Vagina (tissue), 2 donors: Measurements from ENCODE around the gene FOXN3. TPM values are rescaled to one million over a fixed set of nuclear protein-coding genes. Genes with fewer than 3 reads are reported as not detected.

ENCODE experiments used
- DNase-seq, 2 donors: peaks; one replicate each; pipeline ENCODE4 v3.0.0-alpha.2; 2017; ENCODE audit errors: extremely low spot score in 2 of 2
- H3K27ac ChIP-seq: fragments of 200-600 bp; sonication (generic); one replicate; pipeline ENCODE4 v1.5.1; 2019
- H3K27me3 ChIP-seq: fragments of 200-600 bp; sonication (generic); one replicate; pipeline ENCODE4 v1.5.1; 2019
- H3K36me3 ChIP-seq, 2 donors: fragments of 200-600 bp; sonication (generic); one replicate each; pipeline ENCODE4 v1.5.1; 2017 to 2019
- H3K4me1 ChIP-seq: fragments of 200-600 bp; sonication (generic); one replicate; pipeline ENCODE4 v1.5.1; 2019
- H3K4me3 ChIP-seq, 2 donors: fragments of 200-600 bp; sonication (generic); 1 replicate in 1 of 2; 2 replicates in 1 of 2; pipeline ENCODE4 v1.5.1; 2016 to 2019
- H3K9me3 ChIP-seq: fragments of 200-600 bp; sonication (generic); one replicate; pipeline ENCODE4 v1.5.1; 2019
- POLR2A ChIP-seq, 2 donors: fragments of 450-650 bp; IDR thresholded peaks; one replicate each; pipeline ENCODE4 v1.6.1; 2017; ENCODE audit warnings: antibody characterized with exemption in 2 of 2, mild to moderate bottlenecking in 2 of 2, moderate library complexity in 2 of 2
- POLR2AphosphoS5 ChIP-seq, 2 donors: sonication (generic); formaldehyde crosslinking; IDR thresholded peaks; one replicate each; pipeline ENCODE4 v1.9.0; 2017; ENCODE audit warnings: antibody characterized with exemption in 2 of 2, mild to moderate bottlenecking in 2 of 2, low read depth in 1 of 2; ENCODE audit not compliant: insufficient read depth in 1 of 2
- intact Hi-C: fragments of 100-400 bp; cut with DNase I; formaldehyde crosslinking; loops from one replicate; pipeline ENCODE4 v1.15.1; 2023
- total RNA-seq: library from RNA; depleted of rRNA; stranded (reverse); fragments of >200 nt; gene quantifications from one replicate; pipeline ENCODE4 v1.2.3, GENCODE V29; 2016
- TF ChIP-seq, protein P1 (sequence below), 3 experiments: fragments of 450-650 bp in 2 of 3; fragments of 200-600 bp in 1 of 3; sonication (generic) in 1 of 3; IDR thresholded peaks; one replicate each; pipeline ENCODE4 v1.5.1; 2017 to 2019; ENCODE audit warnings: antibody characterized with exemption in 3 of 3, mild to moderate bottlenecking in 2 of 3, moderate library complexity in 2 of 3

The FOXN3 gene
- total RNA-seq, 1 donor from 2014 or later = 111 TPM

GRCh38 chr14:89317051-89317691, 99.9 kb downstream of the FOXN3 start:
- intact Hi-C loops = no loop called here
- Histone ChIP-seq H3K4me3 (no peak overlapping the region), H3K4me1 (peaks cover 5% of the 10 kb centered on the region), H3K9me3 (no peaks in the 10 kb centered on the region), H3K36me3 (no peaks in the 10 kb centered on the region), H3K27ac (no peak overlapping the region), H3K27me3 (no peaks in the 10 kb centered on the region)
- no peak for DNase-seq
- TF ChIP-seq POLR2A (IDR thresholded peaks at IDR 0.05) (no peak), POLR2AphosphoS5 (IDR thresholded peaks at IDR 0.05; ENCODE audit: insufficient read depth in 1 of 2, low read depth in 1 of 2) (no peak)
- TF ChIP-seq, protein P1, sequence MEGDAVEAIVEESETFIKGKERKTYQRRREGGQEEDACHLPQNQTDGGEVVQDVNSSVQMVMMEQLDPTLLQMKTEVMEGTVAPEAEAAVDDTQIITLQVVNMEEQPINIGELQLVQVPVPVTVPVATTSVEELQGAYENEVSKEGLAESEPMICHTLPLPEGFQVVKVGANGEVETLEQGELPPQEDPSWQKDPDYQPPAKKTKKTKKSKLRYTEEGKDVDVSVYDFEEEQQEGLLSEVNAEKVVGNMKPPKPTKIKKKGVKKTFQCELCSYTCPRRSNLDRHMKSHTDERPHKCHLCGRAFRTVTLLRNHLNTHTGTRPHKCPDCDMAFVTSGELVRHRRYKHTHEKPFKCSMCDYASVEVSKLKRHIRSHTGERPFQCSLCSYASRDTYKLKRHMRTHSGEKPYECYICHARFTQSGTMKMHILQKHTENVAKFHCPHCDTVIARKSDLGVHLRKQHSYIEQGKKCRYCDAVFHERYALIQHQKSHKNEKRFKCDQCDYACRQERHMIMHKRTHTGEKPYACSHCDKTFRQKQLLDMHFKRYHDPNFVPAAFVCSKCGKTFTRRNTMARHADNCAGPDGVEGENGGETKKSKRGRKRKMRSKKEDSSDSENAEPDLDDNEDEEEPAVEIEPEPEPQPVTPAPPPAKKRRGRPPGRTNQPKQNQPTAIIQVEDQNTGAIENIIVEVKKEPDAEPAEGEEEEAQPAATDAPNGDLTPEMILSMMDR (IDR thresholded peaks at IDR 0.05) = no peak

DNA sequence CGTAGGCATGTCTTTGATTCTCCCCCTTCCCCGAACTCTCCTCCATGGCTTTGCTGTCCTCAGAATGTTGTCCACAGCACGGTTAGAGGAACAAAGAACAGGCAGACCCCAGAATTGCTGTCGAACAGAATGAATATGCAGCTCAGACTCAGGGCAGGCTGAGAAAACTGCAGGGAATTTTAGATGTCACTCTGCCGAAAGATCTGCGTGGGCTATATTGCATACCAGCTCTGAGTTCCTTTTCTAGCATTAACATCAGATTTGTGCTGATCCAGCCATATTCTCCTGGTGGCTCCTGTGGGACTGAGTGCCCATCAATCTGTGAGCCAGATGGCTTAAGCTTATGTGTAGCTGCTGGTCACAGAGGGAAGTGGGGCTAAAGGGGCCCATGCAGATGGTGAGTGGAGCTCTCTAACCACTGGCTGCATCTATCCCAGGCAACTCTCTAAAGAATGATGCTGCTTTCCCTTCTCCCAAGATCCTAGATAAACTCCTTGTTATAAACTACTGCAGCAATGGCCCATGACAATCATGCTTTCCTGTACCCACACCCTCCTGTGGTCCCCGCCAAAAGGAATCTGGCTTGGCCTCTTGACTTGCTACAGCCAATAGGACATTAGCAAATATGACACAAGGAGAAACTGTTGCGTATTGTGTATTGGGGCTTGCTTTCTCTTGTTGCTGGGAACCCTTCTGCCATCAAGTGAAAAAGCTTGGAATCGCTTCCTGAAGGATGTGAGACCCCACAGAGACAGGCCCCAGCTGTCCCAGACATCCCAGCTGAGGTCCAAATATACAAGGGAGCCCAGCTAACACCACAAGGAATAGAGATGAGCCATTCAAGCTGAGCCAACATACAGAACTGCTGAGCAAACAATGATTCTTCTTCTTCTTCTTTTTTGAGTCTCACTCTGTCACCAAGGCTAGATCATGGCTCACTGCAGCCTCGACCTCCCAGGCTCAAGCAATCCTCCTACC, 101.3 kb downstream of the FOXN3 start:
- Histone ChIP-seq H3K4me1 (no peaks in the 10 kb centered on the region), H3K27me3 (no peaks in the 10 kb centered on the region), H3K36me3 (no peaks in the 10 kb centered on the region), H3K9me3 (no peaks in the 10 kb centered on the region), H3K27ac (no peak overlapping the region), H3K4me3 (no peak overlapping the region)
- no peak for DNase-seq
- no peak for TF ChIP-seq POLR2A (IDR thresholded peaks at IDR 0.05)
- intact Hi-C loops = no loop called here

DNA sequence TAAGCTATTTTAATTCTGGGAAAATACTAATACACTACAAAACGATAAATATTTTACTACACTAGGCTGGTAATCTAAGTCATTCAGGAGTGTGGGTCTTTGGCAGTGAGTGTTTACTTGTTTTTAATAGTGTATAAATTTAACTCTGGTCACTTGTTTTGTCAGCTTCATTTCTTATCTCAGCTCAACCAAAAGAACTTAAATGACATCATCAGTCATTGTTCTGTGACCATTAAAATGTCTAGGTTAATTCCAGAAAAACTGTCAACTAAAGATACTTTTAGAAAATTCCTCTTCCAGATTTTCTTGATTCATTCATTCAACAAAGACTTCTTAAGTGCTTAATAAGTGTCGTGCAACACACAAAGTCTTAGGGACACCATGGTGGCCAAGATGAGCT, 102.8 kb downstream of the FOXN3 start:
- intact Hi-C loops = no loop called here
- TF ChIP-seq POLR2A (IDR thresholded peaks at IDR 0.05) = no peak
- no peak for DNase-seq
- Histone ChIP-seq H3K4me3 (no peak overlapping the region), H3K4me1 (peaks cover 6% of the 10 kb centered on the region), H3K27ac (no peak overlapping the region), H3K27me3 (no peaks in the 10 kb centered on the region), H3K9me3 (no peaks in the 10 kb centered on the region), H3K36me3 (no peaks in the 10 kb centered on the region)

DNA sequence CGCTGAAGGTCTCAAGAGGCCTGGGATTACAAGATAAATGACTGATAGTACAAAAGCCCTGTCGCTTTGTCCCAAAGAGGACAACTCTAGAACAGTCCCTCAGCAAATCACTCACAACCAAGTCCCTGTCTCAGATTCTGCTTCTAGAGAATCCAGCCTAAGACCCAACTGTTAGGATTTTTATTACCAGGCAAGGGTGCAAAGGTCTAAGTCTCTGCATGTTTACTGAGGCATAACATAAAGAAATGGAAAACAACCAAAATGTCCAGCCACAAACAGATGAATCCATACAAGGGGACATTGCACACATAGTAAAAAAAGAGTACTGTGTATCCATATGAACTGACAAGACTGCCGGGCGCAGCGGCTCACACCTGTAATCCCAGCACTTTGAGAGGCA, 104.1 kb downstream of the FOXN3 start:
- no peaks in the 10 kb centered on the region for H3K9me3 ChIP-seq
- intact Hi-C loops = no loop called here
- H3K4me3 ChIP-seq = no peak overlapping the region
- H3K36me3 ChIP-seq = no peaks in the 10 kb centered on the region
- H3K27me3 ChIP-seq = no peaks in the 10 kb centered on the region
- no peak for DNase-seq
- no peak overlapping the region for H3K27ac ChIP-seq
- TF ChIP-seq, protein P1 (IDR thresholded peaks at IDR 0.05) = no peak
- TF ChIP-seq POLR2A (IDR thresholded peaks at IDR 0.05) = no peak
- no peak for TF ChIP-seq POLR2AphosphoS5 (IDR thresholded peaks at IDR 0.05; ENCODE audit: insufficient read depth in 1 of 2, low read depth in 1 of 2)
- H3K4me1 ChIP-seq = peaks cover 18% of the 10 kb centered on the region

DNA sequence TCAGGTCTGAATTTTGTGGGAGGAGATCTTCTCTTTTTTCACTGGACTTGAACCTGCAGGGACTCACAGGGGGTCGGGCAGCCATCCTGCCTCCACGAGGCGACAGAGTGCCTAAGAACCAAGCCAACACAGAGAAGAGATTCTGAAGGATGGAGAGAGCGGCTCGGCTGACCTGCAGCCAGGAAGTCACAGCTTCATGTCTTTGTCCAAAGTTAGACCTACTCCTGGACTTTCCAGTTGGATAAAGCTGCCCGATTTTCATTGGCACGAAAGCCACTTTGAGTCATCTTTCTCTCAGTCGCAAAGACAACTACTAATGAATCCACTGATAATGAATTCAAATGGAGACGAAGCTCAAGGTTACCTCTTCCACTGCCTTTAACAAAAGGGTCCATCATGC, 106.8 kb downstream of the FOXN3 start:
- intact Hi-C loops = no loop called here
- no peaks in the 10 kb centered on the region for H3K9me3 ChIP-seq
- no peaks in the 10 kb centered on the region for H3K27me3 ChIP-seq
- DNase-seq = no peak
- no peaks in the 10 kb centered on the region for H3K36me3 ChIP-seq
- H3K27ac ChIP-seq = no peak overlapping the region
- no peak overlapping the region for H3K4me3 ChIP-seq
- H3K4me1 ChIP-seq = peaks cover 31% of the 10 kb centered on the region
- no peak for TF ChIP-seq POLR2A (IDR thresholded peaks at IDR 0.05)
- TF ChIP-seq, protein P1 (IDR thresholded peaks at IDR 0.05) = no peak

DNA sequence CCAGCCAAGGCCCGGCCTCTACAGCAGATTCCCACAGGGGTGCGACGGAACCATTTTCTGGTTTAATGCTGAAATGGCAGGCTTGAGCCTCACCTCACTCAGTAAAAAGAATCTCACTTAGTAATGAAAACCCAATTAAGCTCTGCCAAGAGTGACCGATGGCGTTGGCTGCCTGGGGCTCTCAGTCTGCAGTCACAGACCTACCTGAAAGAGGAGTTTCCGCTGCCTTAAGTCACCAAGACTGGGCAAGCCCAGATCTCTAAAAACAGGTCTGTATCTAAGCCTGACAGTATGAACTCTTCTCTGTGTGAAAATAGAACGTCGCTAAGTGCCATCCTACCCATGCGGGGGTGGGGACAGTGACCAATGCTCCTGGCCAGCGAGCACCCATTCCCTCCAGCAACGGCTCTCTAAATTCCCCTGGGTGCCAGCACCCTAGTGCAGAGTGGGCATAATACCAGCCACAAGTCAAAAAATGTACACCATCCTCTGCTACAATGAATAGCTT, 107.3 kb downstream of the FOXN3 start:
- Histone ChIP-seq H3K27me3 (no peaks in the 10 kb centered on the region), H3K27ac (no peak overlapping the region), H3K4me1 (peaks cover 36% of the 10 kb centered on the region), H3K9me3 (no peaks in the 10 kb centered on the region), H3K4me3 (no peak overlapping the region), H3K36me3 (no peaks in the 10 kb centered on the region)
- DNase-seq = no peak
- TF ChIP-seq, protein P1 (IDR thresholded peaks at IDR 0.05) = no peak
- TF ChIP-seq POLR2A (IDR thresholded peaks at IDR 0.05) (no peak), POLR2AphosphoS5 (IDR thresholded peaks at IDR 0.05; ENCODE audit: insufficient read depth in 1 of 2, low read depth in 1 of 2) (no peak)
- intact Hi-C loops = no loop called here
